IPS-15b (cell line): Measurements from ENCODE around the gene KMT2C.

ENCODE experiments used
- H3K27me3 ChIP-seq: one replicate; pipeline ENCODE4 v1.6.1; 2013; ENCODE audit warnings: low read length; ENCODE audit not compliant: control insufficient read depth, insufficient read depth
- H3K36me3 ChIP-seq: one replicate; pipeline ENCODE4 v1.6.1; 2013; ENCODE audit warnings: low read length; ENCODE audit not compliant: control insufficient read depth, insufficient read depth
- H3K4me1 ChIP-seq: one replicate; pipeline ENCODE4 v1.6.1; 2013; ENCODE audit warnings: mild to moderate bottlenecking, low read length; ENCODE audit not compliant: control insufficient read depth, insufficient read depth
- H3K4me3 ChIP-seq: one replicate; pipeline ENCODE4 v1.5.1; 2013; ENCODE audit warnings: low read depth, low read length
- H3K9ac ChIP-seq: one replicate; pipeline ENCODE4 v1.6.1; 2013; ENCODE audit warnings: low read depth, mild to moderate bottlenecking, low read length
- H3K9me3 ChIP-seq: one replicate; pipeline ENCODE4 v1.6.1; 2013; ENCODE audit warnings: mild to moderate bottlenecking, low read length; ENCODE audit not compliant: control insufficient read depth, insufficient read depth

The KMT2C gene

GRCh38 chr7:152136686-152137085 is 299.1 kb downstream of the KMT2C start:
- peaks cover 19% of the 10 kb centered on the region for H3K36me3 ChIP-seq
- no peaks in the 10 kb centered on the region for H3K9me3 ChIP-seq
- no peaks in the 10 kb centered on the region for H3K27me3 ChIP-seq
- no peaks in the 10 kb centered on the region for H3K4me1 ChIP-seq
- H3K9ac ChIP-seq: no peak overlapping the region
- no peak overlapping the region for H3K4me3 ChIP-seq

GRCh38 chr7:152133804-152134203 is 302.0 kb downstream of the KMT2C start:
- no peak overlapping the region for H3K9ac ChIP-seq
- no peaks in the 10 kb centered on the region for H3K9me3 ChIP-seq
- no peaks in the 10 kb centered on the region for H3K4me1 ChIP-seq
- no peaks in the 10 kb centered on the region for H3K27me3 ChIP-seq
- H3K4me3 ChIP-seq: no peak overlapping the region
- H3K36me3 ChIP-seq: peaks cover 20% of the 10 kb centered on the region

DNA sequence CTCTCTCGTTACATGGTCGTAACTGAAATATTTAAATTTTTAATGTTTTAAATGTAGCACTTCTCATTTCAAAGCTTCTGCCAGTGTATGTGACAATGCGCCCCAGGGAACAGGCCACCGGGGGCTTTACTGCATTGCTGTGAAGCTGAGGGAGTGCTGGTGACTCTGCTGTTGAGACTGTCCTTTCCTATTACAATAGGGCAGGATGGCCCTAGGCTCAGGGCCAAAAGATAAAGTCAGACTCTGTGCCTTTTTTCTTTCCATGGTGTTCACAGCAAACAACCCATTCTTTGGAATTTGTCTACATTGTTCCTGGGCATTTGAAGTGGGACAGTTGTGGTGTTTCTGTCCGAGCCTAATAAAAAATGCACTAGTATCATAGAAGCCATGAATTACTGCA is 303.0 kb downstream of the KMT2C start:
- H3K36me3 ChIP-seq: peaks cover 20% of the 10 kb centered on the region
- no peaks in the 10 kb centered on the region for H3K27me3 ChIP-seq
- H3K4me3 ChIP-seq: no peak overlapping the region
- H3K9me3 ChIP-seq: no peaks in the 10 kb centered on the region
- H3K9ac ChIP-seq: no peak overlapping the region
- H3K4me1 ChIP-seq: no peaks in the 10 kb centered on the region

DNA sequence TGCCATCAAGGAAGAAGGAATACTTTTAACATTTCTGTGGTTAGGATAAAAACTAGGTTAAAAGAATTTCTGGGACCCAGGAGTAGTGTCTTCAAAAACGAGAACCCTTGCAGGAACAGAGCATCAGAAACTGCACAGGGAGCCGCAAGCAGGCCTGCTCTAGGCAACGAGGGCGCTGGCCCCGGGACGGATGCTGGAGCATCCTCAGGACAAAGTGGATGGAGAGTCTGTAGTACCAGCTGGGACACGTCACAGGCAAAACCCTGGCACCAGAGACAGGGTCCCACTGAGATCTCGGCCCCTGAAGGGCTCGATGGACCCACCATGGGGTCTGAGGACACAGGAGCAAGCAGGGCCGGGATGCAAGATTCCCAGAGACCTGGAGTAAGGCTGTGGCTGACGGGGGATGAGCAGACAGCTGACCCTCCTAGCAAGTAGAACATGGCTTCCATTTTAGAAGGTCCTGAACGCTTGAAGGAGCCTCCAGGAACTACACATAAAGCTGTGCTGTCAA is 303.8 kb downstream of the KMT2C start:
- H3K36me3 ChIP-seq: peaks cover 23% of the 10 kb centered on the region

GRCh38 chr7:152130658-152131590 is 304.9 kb downstream of the KMT2C start:
- Histone ChIP-seq H3K9ac (no peak overlapping the region), H3K9me3 (peaks cover 5% of the 10 kb centered on the region), H3K4me3 (no peak overlapping the region), H3K36me3 (peaks cover 28% of the 10 kb centered on the region), H3K27me3 (no peaks in the 10 kb centered on the region), H3K4me1 (no peaks in the 10 kb centered on the region)

More for the DNA sequence above, 303.8 kb downstream of the KMT2C start:
- no peaks in the 10 kb centered on the region for H3K4me1 ChIP-seq
- no peak overlapping the region for H3K9ac ChIP-seq
- H3K9me3 ChIP-seq: peaks cover 4% of the 10 kb centered on the region
- no peaks in the 10 kb centered on the region for H3K27me3 ChIP-seq
- H3K4me3 ChIP-seq: no peak overlapping the region

GRCh38 chr7:152129682-152130081 is 306.1 kb downstream of the KMT2C start:
- Histone ChIP-seq H3K9ac (no peak overlapping the region), H3K9me3 (peaks cover 5% of the 10 kb centered on the region), H3K4me1 (no peaks in the 10 kb centered on the region), H3K36me3 (peaks cover 28% of the 10 kb centered on the region), H3K4me3 (no peak overlapping the region), H3K27me3 (no peaks in the 10 kb centered on the region)

GRCh38 chr7:152128741-152129461 is 306.9 kb downstream of the KMT2C start:
- Histone ChIP-seq H3K36me3 (peaks cover 28% of the 10 kb centered on the region), H3K9me3 (peaks cover 5% of the 10 kb centered on the region), H3K9ac (no peak overlapping the region), H3K27me3 (no peaks in the 10 kb centered on the region), H3K4me1 (no peaks in the 10 kb centered on the region), H3K4me3 (no peak overlapping the region)

DNA sequence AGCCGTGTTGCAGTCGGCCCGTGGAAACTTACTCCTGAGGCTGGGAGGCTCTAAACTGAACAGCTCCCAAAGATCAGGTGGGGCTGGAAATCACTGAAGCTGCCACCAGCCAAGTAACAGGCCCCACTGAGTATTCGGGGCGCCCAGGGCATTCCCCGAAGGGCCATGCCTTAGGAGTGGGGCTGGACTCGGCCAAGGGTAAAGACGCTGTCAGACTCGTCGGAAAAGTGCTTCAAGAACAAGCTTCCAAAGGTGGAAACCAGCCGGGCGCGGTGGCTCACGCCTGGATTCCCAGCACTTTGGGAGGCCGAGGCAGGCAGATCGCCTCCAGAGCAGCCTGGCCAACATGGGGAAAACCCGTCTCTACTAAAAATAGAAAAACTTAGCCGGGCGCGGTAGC is 307.6 kb downstream of the KMT2C start:
- no peak overlapping the region for H3K9ac ChIP-seq
- H3K27me3 ChIP-seq: no peaks in the 10 kb centered on the region
- H3K4me3 ChIP-seq: no peak overlapping the region
- no peaks in the 10 kb centered on the region for H3K4me1 ChIP-seq
- H3K36me3 ChIP-seq: peaks cover 28% of the 10 kb centered on the region
- H3K9me3 ChIP-seq: peaks cover 5% of the 10 kb centered on the region

DNA sequence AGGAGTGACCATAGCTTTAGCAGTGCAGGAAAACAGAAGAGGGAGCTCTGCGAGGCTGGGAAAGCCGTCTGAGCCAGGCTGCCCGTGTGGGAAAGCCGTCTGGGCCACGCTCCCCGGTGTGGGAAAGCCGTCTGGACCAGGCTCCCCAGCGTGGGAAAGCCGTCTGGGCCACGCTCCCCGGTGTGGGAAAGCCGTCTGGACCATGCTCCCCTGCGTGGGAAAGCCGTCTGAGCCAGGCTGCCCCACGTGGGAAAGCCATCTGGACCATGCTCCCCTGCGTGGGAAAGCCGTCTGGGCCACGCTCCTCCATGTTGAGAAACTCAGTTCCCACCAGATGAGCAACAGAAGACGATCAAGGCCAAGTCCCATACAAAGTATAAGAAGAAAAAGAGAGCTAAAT is 308.6 kb downstream of the KMT2C start:
- Histone ChIP-seq H3K4me3 (no peak overlapping the region), H3K27me3 (no peaks in the 10 kb centered on the region), H3K36me3 (peaks cover 28% of the 10 kb centered on the region), H3K4me1 (no peaks in the 10 kb centered on the region), H3K9me3 (peaks cover 5% of the 10 kb centered on the region), H3K9ac (no peak overlapping the region)

DNA sequence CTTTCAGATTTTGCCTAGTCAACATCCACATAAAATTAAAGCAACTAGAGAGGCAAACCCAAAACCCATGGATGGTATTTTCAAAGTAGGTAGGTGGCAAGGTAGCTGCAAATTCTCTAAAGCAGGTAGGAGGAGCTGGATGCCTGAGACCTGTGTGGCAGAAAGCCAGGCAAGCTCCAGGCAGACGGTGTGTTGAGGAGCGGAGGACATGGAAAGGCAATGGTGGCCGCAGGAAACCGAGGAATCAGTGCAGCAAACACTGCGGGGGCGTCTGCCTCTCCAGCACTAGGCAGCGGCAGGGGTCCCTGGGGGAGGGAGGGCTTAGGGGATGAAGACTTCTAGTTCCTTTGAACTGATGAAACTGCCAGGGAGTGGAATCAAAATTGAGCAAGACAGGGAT is 309.1 kb downstream of the KMT2C start:
- Histone ChIP-seq H3K9me3 (peaks cover 5% of the 10 kb centered on the region), H3K4me1 (no peaks in the 10 kb centered on the region)

GRCh38 chr7:152122540-152122939 is 313.3 kb downstream of the KMT2C start:
- Histone ChIP-seq H3K36me3 (peaks cover 39% of the 10 kb centered on the region), H3K9ac (no peak overlapping the region)

More for the DNA sequence above, 309.1 kb downstream of the KMT2C start:
- Histone ChIP-seq H3K4me3 (no peak overlapping the region), H3K27me3 (no peaks in the 10 kb centered on the region), H3K36me3 (peaks cover 26% of the 10 kb centered on the region), H3K9ac (no peak overlapping the region)

More at GRCh38 chr7:152122540-152122939, 313.3 kb downstream of the KMT2C start:
- Histone ChIP-seq H3K4me1 (no peaks in the 10 kb centered on the region), H3K27me3 (no peaks in the 10 kb centered on the region), H3K4me3 (no peak overlapping the region), H3K9me3 (peaks cover 5% of the 10 kb centered on the region)
